GM21360 (cell line): Measurements from ENCODE around the gene UNC13B.
"Not testable (repeated sequence)": the region's sequence is repeated elsewhere in the genome, so short reads cannot be mapped to it uniquely, and the experiment has no call there.

Experiments used
- ATAC-seq: cut with Tn5 transposase; IDR thresholded peaks from one replicate; pipeline ENCODE4 v1.9.1; 2021; ENCODE audit warnings: mild to moderate bottlenecking, moderate library complexity; ENCODE audit not compliant: unreplicated experiment

Gene UNC13B

DNA sequence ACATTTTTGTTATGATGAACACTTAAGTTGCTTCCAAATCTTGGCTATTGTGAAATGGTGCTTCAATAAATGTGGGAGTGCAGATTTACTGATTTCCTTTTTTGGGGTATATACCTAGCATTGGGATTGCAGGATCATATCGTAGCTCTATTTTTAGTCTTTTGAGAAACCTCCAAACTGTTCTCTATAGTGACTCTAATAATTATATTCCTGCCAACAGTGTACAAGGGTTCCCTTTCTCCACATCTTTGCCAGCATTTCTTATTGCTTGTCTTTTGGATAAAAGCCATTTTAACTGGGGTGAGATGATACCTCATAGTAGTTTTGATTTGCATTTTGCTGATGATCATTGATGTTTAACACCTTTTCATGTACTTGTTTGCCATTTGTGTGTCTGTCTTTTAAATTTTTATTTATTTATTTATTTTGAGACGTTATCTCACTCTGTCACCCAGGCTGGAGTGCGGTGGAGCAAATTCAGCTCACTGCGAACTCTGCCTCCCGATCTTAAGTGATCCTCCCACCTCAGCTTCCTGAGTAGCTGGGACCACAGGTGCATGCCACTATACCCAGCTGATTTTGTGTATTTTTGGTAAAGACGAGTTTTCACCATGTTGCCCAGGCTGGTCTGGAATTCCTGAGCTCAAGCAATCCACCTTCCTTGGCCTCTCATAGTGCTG, 59.0 kb downstream of the UNC13B start:
- ATAC-seq, result no peak

DNA sequence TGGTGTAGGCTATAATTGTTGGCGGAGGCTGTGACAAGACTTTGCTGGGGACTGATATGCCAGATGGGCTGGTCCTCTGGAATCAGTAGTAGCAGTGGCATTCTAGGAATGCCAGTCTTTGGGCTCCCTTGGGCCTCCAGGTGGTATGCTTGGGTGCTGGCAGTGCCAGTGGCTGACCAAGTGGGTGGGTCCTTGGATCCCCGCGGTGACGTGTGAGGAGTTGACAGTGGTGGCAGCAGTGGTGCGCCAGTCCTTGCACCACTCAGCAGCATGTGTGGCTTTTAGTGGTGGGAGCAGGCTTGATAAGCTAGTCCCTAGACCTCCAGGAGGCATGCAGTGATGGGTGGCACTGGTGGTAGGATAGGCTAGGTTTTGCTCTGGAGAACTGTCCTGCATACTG, 63.9 kb downstream of the UNC13B start:
- no peak for ATAC-seq

DNA sequence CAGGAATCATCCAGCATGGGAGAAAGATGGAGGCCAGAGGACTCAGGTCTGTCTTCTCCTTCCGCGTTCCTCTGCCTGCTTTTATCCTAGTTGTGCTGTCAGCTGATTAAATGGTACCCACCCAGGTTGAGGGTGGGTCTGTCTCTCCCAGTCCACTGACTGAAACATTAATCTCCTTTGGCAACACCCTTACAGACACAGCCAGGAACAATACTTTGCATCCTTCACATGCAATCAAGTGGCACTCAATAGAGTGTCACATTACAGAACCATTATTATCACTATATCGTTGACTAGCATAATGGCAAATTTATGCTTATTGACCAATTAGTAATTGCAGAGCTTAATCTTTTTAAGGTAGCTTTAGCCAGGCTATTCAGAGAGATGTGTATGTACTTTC, 64.8 kb downstream of the UNC13B start:
- ATAC-seq, result no peak

DNA sequence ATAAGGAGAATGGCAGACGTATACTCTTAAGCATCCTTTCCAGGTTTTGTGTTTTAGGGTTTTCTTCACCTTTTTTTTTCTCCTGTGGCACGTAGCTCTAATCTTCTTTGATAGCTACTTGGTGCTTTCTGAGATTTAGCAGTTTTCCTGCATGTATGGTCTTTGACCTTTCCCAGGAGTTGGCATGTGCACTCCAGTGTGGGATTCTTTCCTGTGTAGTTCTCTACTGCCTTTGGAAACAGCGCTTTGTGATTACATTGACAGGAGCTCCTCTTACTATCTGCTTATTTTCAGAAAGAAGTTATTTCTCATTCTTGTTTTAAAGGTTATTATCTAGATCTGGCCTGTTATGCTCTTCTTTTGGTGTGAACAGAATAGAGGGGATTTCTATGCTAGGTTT, 65.5 kb downstream of the UNC13B start:
- no peak for ATAC-seq

DNA sequence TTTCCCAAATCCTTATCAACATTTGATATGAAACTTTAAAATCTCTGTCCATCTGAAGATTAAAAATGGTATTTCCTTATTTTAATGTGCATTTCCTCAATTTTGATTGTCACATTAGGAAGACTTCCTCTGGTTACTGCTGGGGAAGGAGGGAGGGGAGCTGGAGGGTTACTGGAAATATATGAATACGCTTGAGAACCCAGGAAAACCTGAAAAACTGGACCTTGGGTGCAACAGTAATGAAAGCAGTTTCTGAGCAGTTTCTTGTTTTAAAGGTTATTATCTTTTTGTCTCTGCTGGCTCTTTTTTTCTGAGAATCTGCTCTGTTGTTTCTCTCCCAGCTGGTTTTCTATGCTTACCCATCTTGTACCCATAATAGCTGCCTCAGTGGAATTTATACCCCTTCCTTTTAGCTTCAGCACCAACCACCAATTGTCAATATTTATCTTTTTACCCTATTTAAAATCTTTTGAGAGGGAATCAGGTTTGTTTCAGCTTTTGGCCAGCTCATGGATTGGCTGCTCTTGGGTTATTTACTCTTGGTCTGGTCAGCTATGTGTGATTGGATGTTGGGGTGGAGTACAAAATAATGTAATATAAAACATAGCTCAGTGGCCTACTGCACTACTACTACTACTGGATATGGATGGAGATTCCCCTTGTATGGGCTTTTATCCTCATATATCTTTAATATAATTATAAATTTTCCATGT, 67.4 kb downstream of the UNC13B start:
- ATAC-seq, result no peak

DNA sequence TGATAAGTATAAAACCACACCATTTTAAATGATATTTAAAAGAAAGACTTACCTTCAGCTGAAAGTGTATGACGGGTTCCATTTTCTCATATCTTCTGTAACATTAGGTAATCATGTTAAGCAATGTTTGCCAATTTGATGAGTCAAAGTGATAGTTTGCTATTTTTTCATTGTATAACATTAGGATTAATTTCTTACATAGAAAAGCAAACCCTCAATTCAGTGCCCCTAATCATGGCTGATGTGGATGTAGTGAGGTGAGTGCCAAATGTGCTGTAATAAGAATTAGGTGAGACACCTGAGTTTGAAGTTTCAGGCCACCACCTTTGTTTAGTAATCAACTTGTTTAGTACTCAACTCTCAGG, 68.0 kb downstream of the UNC13B start:
- no peak for ATAC-seq

DNA sequence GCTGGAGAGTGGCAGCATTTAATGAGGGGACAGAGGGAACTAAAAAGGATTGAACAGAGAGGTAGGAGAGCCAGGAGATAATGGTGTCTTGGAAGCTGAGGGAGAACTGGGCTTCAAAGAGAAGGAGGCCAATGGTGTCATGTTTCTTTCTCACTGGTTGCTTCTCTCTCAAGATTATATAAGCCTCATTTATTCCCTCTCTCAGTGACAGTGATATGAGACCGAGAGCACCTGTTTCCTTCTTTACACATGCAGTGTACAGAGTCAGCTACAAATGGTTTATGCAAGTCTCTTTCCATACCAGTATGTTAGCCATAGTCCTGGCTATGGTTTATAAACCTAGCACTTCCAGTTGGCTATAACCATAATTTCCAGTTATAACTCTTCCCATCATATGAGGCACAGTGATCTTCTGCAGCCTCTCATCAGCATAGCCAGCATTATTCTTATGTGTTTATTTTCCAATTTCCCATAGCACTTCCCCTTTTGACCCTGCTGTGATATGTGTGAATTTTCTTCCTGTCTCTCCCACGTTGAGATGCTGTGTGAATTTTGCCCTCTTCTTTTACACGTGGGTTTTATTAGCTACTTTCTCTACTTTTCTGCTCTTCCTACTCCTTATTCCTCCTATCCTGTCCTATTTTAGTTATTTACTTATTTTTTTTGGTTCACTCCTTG, 71.2 kb downstream of the UNC13B start:
- ATAC-seq, result no peak

DNA sequence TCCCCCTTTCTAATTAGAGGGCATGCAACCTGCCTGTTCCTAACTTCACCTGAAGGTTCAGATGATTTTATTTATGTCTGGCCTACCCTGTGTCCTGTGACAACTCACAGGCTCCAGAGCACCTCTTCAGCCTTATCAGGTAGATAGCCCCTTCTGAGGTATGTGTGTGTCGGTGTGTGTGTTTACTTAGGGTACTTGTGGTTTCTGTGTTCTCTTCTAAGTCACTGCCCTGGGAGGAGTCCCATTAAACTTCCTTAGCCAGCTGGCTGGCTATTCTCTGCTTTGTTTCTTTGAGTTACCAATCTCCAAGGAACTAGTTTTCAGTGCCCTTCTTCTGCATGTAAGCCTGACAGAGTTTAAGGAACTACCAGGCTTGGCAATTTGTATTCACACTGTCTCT, 74.9 kb downstream of the UNC13B start:
- ATAC-seq, result no peak

DNA sequence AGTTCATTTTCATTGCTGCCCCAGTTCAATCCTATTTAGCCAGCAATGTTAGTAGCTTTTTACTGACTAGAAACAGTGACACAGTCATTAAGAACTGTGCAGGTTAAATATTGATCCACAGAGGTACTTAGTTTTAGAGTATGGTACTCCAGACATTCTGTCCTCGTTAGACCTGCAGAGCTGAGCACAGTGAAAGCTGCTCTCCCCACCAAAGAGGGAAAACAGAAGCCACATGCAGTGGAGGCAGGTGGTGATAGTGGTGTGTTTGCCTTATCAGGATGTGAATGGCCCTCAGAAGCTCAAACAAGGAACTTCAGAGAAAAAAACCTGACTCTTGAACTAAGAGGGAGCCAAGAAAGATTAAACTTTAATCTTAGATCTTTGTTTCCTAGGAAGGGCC, 75.5 kb downstream of the UNC13B start:
- ATAC-seq, result no peak

DNA sequence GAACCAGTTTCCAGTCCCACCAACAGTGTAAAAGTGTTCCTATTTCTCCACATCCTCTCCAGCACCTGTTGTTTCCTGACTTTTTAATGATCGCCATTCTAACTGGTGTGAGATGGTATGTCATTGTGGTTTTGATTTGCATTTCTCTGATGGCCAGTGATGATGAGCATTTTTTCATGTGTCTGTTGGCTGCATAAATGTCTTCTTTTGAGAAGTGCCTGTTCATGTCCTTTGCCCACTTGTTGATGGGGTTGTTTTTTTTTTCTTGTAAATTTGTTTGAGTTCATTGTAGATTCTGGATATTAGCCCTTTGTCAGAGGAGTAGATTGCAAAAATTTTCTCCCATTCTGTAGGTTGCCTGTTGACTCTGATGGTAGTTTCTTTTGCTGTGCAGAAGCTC, 84.1 kb downstream of the UNC13B start:
- not testable (repeated sequence) for ATAC-seq

DNA sequence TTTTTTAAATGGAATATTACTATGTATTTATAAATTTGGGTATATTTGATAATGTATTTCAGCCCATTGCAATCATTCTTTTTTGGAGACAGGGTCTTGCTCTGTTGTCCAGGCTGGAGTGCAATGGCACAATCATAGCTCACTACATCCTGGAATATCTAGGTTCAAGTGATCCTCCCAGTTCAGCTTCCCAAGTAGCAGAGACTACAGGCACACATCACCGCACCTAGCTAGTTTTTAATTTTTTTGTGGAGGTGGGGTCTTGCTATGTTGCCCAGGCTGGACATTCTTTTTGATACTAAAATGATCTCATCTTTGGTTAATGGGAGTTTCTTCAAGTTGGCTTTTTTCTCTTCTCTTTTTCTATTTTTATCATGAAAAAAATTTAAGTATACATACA, 91.3 kb downstream of the UNC13B start:
- ATAC-seq, result no peak

DNA sequence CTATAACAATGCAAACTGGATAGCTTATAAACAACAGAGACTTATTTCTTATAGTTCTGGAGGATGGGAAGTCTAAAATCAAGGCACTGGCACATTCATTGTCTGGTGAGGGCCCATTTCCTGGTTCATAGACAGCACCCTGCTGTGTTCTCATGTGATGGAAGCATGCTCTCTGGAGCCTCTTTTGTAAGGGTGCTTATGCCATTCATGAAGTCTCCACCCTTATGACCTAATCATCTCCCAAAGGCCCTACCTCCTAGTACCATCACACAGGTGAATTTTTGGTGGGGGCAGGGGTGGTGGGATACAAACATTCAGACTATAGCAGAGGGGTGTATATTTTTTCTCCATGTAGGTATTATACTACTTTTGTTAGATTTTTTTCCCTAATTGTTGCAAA, 92.4 kb downstream of the UNC13B start:
- ATAC-seq, result no peak

DNA sequence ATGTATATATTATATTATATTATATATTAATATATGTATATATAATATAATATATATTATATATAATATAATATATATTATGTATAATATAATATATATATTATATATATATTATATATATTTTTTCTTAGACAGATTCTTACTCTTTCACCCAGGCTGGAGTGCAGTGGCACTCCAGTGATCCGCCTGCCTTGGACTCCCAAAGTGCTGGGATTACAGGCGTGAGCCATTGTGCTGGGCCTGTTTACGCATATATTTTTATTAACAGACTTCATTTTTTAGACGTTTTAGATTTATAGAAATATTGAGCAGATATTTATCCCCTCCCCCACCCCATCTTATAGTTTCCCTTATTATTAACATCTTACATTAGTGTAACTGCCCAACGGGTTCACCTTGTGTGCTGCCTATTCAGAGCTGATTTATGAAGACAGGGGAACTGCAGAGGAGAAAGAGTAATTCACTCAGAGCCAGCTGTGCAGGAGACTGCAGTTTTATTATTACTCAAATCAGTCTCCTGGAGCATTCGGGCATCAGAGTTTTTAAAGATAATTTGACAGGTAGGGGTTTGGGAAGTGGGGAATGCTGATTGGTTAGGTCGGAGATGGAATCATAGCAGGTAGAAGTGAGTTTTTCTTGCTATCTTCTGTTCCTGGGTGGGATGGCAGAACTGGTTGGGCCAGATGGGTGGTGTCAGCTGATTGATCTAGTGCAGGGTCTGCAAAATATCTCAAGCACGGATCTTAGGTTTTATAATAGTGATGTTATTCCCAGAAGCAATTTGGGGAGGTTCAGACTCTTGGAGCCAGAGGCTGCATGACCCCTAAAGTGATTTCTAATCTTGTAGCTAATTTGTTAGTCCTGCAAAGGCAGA, 93.4 kb downstream of the UNC13B start:
- no peak for ATAC-seq

DNA sequence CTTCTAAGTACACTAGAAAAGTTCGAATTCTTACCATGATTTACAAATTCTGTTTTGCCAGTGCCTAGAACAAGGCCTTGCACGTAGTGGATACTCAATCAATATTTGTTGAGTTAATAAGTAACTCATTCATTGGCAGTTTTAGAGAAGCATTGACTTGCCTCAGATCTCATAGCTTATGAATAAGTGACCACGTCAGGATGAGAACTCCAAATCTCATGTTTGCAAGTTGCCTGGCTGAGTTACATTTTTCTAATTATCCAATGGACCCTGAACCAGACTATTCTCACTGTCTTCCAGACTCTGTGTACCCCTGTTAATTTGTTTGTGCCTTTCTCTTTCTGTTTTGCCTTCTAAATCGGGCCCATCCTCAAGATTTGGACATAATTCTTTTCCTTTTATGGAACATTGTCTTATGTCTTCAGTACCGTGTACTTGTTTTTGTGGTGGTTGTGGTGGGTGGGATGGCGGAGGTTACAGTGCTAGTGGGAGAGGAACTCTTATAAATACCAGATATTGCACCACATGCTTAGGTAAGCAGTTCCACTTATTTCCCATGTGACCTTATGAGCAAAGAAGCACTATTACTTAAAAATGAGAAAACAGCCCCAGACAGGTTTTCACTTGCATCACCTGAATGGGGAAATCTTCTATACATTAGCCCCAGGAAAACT, 96.3 kb downstream of the UNC13B start:
- no peak for ATAC-seq

DNA sequence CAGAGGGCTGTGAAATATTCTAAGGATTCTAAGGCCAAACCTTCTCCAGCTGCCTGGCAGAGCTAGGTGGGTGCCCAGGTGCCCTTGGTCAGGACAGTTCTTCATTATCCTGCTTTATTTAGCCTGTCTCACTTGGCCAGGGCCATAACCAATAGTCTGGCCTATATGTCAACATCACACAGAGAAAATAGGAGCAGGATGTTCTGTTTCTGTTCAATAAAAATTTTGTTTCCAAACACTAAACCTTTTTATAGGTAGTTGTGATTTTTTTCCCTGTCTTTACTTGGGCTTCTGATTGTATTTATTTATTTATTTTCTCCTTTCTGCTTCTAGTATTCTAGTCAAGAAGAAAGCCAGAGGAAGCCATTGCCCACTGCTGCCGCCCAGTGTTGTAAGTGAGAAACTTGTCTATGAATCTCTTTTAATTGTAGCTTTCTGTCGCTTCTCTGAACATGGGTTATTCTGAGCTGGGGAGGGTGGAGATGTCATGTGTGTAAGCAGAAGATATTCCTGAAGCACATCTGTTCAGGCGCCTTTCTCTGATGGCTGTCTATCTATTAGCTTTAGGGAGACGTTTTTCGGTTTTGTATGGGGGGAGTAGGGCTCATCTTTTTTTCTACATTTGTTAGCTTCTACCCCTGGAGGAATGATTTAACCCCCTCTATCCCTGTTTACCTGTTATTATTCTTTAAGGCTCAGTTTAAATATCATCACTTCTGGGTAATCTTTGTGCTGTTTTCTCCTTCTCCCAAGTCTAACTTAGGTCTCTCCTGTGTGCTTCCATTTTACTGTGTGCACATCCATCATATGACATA, 97.1 kb downstream of the UNC13B start:
- no peak for ATAC-seq

DNA sequence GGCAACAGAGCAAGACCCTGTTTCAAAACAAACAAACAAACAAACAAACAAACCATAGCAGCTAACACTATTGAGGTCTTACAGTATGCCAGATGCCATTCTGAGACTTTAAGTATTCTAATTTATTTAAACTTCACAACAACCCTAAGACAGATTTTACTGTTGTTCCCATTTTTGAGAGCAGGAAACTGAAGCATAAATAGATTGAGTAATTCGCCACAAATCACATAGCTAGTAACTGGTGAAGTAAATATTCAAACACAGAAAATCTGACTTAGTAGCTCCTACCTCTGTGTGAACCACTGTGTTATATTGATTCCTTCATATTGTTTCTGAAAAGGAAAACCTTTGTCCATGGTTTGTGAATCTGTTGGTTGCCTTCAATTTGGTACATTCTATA, 98.4 kb downstream of the UNC13B start:
- ATAC-seq, result no peak

DNA sequence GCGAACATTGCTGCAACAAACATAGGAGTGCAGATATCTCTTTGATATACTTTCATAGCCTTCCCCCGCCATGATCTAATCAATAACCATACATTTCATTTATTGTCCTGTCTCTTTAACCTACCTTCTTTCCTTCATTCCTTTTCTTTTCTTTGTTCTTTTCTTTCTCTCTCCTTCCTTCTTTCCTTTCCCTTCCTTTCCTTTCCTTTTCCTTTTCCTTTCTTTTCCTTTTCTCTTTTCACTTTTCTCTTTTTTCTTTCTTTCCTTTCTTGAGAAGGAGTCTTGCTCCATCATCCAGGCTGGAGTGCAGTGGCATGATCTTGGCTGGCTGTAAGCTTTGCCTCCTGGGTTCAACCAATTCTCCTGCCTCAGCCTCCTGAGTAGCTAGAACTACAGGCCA, 100.3 kb downstream of the UNC13B start:
- no peak for ATAC-seq

DNA sequence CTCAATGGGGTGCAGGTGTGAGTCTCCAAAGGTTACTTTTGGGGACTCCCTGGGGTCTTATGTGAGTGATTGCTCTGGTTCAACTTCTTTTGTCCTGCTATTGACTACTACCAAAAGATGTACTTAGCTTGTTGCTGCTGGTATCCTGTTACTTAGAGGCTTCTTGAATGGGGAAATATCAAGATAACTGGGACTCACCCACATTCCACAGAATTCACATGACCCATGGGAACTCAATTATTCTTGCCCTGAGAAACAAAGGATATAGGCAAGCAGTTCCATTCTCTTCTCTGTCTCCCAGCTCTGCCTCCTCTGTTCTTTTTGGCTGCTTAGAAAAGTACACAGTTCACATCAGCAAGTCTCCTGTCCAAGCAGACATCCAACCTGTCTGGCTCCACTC, 105.9 kb downstream of the UNC13B start:
- no peak for ATAC-seq

DNA sequence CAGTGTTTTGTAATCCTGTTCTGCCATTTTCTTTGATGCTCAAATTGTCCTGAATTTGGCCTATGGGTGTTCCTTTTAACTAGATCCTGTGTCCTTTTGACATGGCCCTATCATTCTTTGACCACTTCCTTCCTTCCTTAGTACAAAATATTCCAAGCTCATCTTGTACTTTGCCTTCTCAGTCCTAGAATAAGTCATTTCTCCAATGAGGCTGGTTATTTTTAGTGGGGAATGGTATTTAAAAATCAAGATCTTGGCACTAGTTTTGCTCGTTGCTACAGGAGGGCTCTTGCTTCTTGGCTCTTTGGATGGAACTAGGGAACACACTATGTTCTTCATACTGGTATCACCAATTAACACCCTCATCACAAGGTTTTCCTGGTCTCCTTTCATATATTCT, 108.1 kb downstream of the UNC13B start:
- no peak for ATAC-seq

DNA sequence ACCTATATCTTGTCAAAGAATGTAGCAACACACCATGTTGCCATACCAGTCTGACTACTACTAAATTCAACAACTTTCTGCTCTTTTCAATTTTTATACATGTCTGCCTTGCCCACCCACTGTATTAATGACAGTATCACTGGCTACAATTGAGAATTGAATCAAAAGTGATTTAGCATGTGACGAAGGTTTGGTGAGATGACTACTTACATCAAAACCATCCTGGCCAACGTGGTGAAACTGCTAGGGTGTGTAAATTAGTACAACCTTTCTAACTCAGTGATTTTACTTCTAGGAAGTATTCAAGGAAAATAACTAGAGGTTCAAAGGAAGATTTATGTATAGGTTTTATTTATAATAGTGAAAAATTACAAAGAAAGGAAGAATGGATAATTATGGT, 109.8 kb downstream of the UNC13B start:
- ATAC-seq, result no peak
